Lower lobe of right lung (tissue), 2 donors: Measurements from ENCODE around the gene LLPH. TPM values are rescaled to one million over a fixed set of nuclear protein-coding genes. Genes with fewer than 3 reads are reported as not detected.

Source experiments
- ATAC-seq, 2 donors: fragments of 200-7000 bp; cut with Tn5 transposase; one replicate each; pipeline ENCODE4 v1.9.1; 2020 to 2022; ENCODE audit warnings: mild to moderate bottlenecking in 2 of 2, moderate library complexity in 2 of 2
- DNase-seq: peaks from one replicate; pipeline ENCODE4 v3.0.0-alpha.2; 2020
- H3K27ac ChIP-seq: fragments of 200-600 bp; one replicate; pipeline ENCODE4 v1.8.0; 2022
- H3K27me3 ChIP-seq: fragments of 200-600 bp; one replicate; pipeline ENCODE4 v1.8.0; 2022; ENCODE audit warnings: low read depth
- H3K36me3 ChIP-seq: fragments of 200-600 bp; one replicate; pipeline ENCODE4 v1.8.0; 2022; ENCODE audit warnings: mild to moderate bottlenecking
- H3K4me1 ChIP-seq: fragments of 200-600 bp; one replicate; pipeline ENCODE4 v1.8.0; 2022
- H3K4me3 ChIP-seq: fragments of 200-600 bp; one replicate; pipeline ENCODE4 v1.8.0; 2022; ENCODE audit warnings: mild to moderate bottlenecking
- H3K9me3 ChIP-seq: fragments of 200-600 bp; one replicate; pipeline ENCODE4 v1.8.0; 2022
- intact Hi-C: fragments of 100-400 bp; cut with DNase I; formaldehyde crosslinking; loops from one replicate; pipeline ENCODE4 v1.11.0; 2022
- total RNA-seq: library from RNA; stranded (reverse); fragmentation: NEBNext Ultra II Directional; extraction: Animal tissue kit (Norgen Biotek cat#: 25700); gene quantifications from one replicate; pipeline ENCODE4 v1.2.1, GENCODE V29; 2021
- TF ChIP-seq, protein P1 (sequence below): fragments of 200-600 bp; IDR thresholded peaks from one replicate; pipeline ENCODE4 v1.8.0; 2022; ENCODE audit warnings: antibody characterized with exemption, mild to moderate bottlenecking
- donor health status: DM: no; HTN: yes; CAD: no; lungs with severe emphysema.

Gene LLPH
- total RNA-seq, 1 donor from 2014 or later = 19.3 TPM

DNA sequence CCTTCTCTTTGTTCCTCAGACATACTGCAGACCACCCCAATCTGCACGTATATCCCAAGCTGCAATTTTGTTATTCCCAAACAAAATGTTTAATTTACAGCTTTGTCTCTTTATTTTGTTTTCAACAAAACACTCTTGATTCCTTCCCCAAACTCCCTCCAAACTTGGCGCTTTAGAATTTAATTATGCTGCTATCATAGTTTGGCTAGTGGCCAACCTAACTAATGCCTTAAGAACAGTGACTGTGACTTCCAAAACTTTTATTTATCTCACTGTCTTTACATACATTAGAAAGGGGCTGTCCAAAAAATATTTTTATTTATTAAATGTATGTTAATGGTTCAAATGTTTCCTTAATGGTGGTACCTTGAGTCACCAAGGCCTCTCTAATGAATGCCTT, 32.2 kb upstream of the LLPH start:
- ATAC-seq = no peak
- TF ChIP-seq, protein P1, sequence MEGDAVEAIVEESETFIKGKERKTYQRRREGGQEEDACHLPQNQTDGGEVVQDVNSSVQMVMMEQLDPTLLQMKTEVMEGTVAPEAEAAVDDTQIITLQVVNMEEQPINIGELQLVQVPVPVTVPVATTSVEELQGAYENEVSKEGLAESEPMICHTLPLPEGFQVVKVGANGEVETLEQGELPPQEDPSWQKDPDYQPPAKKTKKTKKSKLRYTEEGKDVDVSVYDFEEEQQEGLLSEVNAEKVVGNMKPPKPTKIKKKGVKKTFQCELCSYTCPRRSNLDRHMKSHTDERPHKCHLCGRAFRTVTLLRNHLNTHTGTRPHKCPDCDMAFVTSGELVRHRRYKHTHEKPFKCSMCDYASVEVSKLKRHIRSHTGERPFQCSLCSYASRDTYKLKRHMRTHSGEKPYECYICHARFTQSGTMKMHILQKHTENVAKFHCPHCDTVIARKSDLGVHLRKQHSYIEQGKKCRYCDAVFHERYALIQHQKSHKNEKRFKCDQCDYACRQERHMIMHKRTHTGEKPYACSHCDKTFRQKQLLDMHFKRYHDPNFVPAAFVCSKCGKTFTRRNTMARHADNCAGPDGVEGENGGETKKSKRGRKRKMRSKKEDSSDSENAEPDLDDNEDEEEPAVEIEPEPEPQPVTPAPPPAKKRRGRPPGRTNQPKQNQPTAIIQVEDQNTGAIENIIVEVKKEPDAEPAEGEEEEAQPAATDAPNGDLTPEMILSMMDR = no peak
- intact Hi-C loops = no loop called here
- Histone ChIP-seq H3K4me3 (no peak overlapping the region), H3K4me1 (peaks cover 4% of the 10 kb centered on the region), H3K27ac (no peak overlapping the region), H3K36me3 (peaks cover 22% of the 10 kb centered on the region), H3K9me3 (no peaks in the 10 kb centered on the region), H3K27me3 (no peaks in the 10 kb centered on the region)
- DNase-seq = no peak

DNA sequence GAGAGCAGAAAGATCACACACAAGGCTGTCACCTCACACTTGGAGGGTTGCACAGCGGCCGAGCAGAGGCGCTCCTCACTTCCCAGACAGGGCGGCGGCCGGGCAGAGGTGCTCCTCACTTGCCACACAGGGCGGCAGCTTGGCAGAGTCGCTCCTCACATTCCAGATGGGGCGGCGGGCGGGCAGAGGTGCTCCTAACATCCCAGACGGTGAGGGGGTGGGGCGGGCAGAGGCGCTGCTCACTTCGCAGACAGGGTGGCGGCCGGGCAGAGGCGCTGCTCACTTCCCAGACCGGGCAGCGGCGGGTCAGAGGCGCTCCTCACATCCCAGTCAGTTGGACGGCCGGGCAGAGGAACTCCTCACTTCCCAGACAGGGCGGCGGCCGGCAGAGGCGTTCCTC, 30.2 kb upstream of the LLPH start:
- no peaks in the 10 kb centered on the region for H3K4me1 ChIP-seq
- peak; percentile 47 for DNase-seq
- intact Hi-C loops = no loop called here

DNA sequence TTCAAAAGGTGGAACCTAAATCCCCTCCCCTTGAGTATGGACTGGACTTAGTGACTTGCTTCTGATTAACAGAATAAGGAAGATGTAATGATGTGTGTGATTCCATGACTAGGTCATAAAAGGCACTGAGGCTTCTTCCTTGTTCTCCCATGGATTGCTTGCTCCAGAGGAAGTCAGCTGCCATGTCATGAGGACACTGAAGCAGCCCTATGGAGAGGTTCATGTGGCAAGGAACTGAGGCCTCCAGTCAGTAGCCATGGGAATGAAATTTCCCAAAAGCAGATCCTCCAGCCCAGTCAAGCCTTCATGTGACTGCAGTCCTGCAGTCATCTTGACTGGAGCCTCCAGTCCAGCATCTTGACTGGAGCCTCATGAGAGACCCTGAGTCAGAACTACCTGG, 28.6 kb upstream of the LLPH start:
- DNase-seq (no peak), ATAC-seq (peak in 1 of 2 donors; percentile 27)
- Histone ChIP-seq H3K27me3 (no peaks in the 10 kb centered on the region), H3K36me3 (peaks cover 22% of the 10 kb centered on the region), H3K4me1 (no peaks in the 10 kb centered on the region), H3K9me3 (no peaks in the 10 kb centered on the region), H3K27ac (no peak overlapping the region), H3K4me3 (no peak overlapping the region)
- intact Hi-C loops = no loop called here
- TF ChIP-seq, protein P1 = no peak

More for the DNA sequence above, 30.2 kb upstream of the LLPH start:
- no peak overlapping the region for H3K4me3 ChIP-seq
- TF ChIP-seq, protein P1 = no peak
- H3K9me3 ChIP-seq = no peaks in the 10 kb centered on the region
- ATAC-seq = peak in 1 of 2 donors; percentile 13
- no peak overlapping the region for H3K27ac ChIP-seq
- H3K36me3 ChIP-seq = peaks cover 22% of the 10 kb centered on the region
- H3K27me3 ChIP-seq = no peaks in the 10 kb centered on the region

DNA sequence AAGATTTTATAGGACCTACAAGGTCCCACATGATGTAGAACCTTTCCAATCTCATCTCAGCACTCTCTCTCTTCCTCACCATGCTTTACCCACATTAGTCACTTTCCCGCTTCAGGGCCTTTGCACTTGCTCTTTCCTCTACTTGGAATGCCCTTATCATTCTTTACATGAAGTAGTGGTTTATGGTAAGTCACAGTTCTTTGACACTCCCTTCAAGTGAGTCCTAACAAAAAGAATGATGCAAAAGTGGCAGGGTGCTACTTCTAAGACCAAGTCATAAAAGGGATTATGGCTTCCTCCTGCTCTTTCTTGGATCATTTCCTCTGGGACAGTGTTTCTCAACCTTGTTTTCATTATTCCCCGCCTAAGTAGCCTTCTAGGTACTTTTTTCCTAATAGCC, 26.1 kb upstream of the LLPH start:
- DNase-seq (no peak), ATAC-seq (no peak)
- peaks cover 32% of the 10 kb centered on the region for H3K36me3 ChIP-seq
- intact Hi-C loops = no loop called here
- TF ChIP-seq, protein P1 = no peak
- H3K9me3 ChIP-seq = no peaks in the 10 kb centered on the region
- H3K27me3 ChIP-seq = no peaks in the 10 kb centered on the region
- no peak overlapping the region for H3K27ac ChIP-seq
- no peaks in the 10 kb centered on the region for H3K4me1 ChIP-seq
- H3K4me3 ChIP-seq = no peak overlapping the region

DNA sequence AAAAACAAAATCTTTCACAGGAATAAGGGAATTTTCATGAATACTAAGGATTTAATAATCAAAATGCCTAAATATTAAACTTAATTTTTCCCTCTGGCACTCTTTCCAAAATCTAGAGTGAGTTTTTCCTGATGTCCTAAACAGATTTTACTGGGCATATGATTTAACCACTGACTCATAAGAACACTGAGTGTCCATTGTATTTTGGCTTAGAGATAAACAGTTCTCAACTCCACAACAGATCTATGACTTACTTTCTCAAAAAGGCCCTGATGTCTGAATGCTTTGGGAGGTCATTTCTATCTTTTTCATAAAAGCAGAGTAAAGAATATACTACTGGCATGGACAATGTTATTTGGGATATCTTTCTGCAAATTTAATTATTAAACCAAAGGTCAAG, 24.2 kb upstream of the LLPH start:
- intact Hi-C loops = no loop called here
- TF ChIP-seq, protein P1 = no peak
- Histone ChIP-seq H3K4me1 (no peaks in the 10 kb centered on the region), H3K9me3 (no peaks in the 10 kb centered on the region), H3K27ac (no peak overlapping the region), H3K4me3 (no peak overlapping the region), H3K36me3 (peaks cover 29% of the 10 kb centered on the region), H3K27me3 (no peaks in the 10 kb centered on the region)
- ATAC-seq (no peak), DNase-seq (no peak)

DNA sequence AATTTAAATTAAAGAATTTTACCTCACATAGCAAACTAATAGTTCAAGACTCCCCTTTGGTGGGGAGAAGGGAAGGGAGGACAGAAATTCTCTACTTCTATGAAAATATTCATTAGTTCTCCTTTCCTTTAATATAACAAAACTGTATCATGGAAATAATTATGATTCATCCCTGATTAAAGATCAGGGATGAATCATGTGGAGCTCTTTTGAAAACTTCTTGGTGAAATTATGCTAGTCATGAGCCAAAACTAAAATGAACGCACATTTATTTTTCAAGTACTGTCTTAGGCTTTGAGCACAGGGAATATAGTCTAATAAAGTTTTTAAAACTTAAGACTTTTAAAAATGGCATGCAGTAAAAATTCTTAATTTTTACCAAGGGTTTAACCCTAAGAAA, 22.2 kb upstream of the LLPH start:
- no peak for ATAC-seq
- Histone ChIP-seq H3K27me3 (no peaks in the 10 kb centered on the region), H3K36me3 (peaks cover 29% of the 10 kb centered on the region), H3K4me1 (no peaks in the 10 kb centered on the region), H3K9me3 (no peaks in the 10 kb centered on the region), H3K4me3 (no peak overlapping the region), H3K27ac (no peak overlapping the region)
- DNase-seq = no peak
- intact Hi-C loops = no loop called here
- TF ChIP-seq, protein P1 = no peak
